COLO829 (cell line): Measurements from ENCODE around the gene FXYD6.

Source experiments
- DNase-seq: peaks from one replicate; pipeline ENCODE4 v3.0.0; 2012; ENCODE audit warnings: low spot score

The FXYD6 gene

DNA sequence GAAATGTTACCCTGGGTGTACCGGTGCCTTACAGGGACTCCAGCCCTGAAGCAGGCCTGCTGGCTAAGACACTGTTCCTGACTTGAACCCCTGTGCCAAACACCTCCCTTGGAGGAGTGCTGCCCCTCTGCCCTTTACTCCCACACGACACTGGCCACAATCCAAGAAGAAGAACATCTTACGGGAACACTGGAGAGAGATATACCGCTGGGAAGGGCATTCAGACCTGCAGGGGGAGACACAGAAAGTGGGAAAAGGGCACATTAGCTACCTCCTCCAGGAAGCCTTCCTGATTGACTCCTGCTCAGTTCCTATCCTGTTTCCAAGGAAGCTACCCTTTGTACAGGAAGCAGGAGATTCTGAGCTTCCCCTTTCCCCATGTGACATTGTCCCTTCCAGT is 34.1 kb upstream of the FXYD6 start:
- no peak for DNase-seq

DNA sequence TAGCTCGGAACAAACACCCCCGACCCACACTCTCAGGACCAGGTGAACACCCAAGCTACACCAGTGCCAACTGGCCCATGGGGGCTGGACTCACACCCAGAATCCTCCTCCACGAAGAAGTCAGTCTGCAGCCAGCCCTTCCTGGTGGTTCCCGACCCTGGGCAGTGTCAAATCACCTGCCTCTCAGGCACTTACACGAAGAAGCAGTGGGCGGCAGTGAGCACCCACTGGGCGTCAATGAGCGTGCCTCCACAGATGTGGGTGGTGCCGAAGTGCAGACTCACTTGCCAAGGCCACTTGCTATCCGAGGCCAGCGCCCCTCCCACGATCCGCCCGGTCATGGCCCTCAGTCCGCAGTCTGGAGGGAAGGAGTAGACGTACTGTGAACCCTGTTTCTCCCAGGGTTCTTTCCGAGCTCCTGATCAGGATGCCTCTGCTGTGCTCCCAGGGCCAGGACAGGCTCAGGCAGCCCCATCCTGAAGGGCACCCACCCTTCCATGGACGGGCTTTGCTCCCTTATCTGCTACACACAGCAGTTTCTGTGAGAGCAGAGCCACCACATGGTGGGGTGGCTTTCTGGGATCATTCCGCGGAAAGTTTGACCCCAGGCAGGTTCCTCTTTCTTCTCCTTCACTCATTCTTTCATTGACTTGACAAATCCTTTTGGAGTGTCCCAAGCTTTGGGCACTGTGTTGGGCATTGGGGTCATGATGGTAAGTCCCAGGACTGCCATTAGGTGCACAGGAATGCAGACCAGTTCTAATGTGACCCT is 33.3 kb upstream of the FXYD6 start:
- DNase-seq: no peak

DNA sequence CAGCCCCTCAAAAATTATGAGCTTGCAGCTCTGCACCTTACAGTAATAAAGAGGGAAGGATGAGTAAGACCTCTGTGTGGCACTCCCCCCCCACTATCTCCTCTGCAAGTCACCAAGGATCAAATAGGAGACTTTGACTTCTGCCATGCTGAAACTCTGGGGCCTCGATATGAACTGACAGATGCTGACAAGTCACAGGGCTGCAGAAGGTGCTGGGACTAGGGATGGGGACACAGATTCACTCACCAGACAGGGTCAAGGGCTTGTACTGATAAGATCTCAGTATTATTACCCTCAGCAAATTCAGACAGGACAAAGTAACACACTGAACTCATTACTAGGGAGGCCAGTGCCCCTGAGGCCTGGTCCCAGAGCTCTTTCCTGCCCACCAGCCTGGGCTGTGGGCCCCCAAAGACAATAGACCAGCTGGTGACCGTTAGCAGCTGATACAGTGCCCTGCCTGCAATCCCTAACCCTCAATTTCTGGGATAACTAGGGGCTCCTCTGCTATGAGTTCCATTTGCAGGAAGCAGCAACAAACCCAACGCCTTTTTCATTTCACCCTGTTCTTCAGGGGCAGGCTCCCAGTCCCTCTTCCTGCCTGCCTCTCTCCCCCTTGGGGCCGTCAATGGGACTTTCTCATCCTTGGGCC is 32.6 kb upstream of the FXYD6 start:
- no peak for DNase-seq

- no peak for DNase-seq
These were observed 31.8 kb upstream of the FXYD6 start for GRCh38 chr11:117908109-117908895.

DNA sequence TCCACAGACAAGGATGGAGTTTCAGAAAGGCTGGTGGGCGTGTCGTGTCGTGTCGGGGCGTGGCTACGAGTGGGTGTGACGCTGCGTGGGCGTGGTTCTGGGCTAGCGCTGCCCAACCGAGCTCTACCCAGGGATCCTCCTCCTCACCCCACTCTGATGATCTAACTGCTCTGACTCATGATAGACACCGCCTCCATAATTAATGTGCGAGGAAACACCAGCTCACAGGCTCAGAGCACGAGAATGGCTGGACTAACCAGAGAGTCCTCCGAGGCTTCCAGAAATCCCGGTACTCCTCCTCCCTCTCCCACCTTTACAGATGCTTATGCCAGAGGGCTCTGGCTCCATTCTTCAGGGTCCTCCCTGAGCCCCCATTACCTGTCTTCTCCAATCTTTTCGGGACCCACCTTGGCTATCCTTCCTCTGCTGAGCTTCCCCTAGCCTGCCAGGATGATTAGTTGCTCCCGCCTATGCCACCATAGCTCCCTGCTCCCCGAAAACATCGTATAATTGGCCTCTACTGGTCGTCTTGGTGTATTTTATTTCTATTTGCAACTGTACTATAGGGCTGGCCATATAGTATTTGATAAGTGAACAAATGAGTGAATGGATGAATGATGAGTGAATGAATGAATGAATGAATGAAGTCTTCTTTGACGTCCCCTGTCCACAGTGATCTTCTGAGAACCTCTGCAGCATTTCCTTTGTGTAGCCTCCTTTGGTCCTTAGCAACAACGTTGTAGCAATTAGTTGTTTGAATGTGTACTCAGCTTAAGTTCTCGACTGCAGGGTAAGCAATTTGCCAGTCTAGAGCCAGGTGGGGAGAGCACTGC is 31.0 kb upstream of the FXYD6 start:
- DNase-seq: peak; percentile 93

DNA sequence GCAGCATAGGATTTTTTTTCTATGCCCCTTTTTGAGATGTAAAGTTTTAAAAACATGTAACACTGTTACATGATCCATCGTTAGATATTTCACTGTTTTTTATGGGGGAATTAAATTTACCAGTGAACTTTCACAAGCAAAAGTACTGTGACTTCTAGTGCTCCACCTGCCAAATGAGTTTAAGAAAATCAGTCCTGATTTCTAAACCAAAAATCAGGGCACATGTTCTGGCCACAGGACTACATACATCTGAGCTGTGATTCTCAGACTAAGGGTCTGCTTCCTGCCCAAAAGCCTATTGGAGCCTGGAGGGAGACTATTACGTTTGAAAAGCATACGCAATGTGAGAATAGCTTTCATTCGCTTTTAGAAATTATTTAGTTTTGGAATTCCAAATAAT is 30.3 kb upstream of the FXYD6 start:
- no peak for DNase-seq

GRCh38 chr11:117906126-117906525 is 29.7 kb upstream of the FXYD6 start:
- no peak for DNase-seq

- DNase-seq: no peak
These were observed 29.1 kb upstream of the FXYD6 start for GRCh38 chr11:117905524-117905923.

DNA sequence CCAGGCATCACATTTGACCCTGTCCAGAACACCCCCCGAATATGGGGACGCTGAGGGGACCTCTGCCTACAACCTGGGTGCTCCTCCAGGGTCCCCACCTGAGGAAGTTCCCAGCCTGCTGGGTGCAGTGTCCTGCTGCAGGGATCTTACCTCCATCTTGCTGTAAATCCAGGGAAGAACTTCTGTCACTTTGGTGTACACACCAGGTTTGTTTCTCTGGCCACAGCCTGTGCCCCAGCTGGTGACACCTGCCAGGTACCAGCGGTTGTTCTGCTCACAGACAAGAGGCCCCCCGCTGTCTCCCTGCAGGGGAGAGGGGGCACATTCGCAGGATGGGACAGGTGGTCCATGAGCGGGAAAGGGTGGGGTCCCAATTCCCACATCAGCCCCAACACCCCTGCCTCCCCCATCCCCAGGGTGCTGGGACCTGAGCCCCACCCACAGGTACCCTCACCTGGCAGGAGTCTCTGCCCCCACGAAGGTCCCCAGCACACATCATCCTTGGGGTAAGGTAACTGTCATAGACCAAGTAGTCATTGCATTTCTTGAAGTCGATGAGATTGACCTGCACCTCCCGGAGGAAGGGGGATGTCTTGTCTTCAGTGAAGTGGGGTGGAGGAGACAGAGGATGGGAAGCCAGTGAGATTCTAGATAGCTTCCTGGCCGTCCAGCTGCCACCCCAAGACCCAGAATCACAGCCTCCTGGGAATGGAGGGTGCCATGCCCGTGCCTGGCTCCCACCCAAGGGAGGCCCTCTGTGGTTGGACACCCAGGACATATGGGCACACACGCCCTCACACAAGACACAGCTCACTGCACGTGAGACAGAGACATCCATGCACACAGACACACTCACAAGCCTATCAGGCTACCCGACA is 27.3 kb upstream of the FXYD6 start:
- no peak for DNase-seq

DNA sequence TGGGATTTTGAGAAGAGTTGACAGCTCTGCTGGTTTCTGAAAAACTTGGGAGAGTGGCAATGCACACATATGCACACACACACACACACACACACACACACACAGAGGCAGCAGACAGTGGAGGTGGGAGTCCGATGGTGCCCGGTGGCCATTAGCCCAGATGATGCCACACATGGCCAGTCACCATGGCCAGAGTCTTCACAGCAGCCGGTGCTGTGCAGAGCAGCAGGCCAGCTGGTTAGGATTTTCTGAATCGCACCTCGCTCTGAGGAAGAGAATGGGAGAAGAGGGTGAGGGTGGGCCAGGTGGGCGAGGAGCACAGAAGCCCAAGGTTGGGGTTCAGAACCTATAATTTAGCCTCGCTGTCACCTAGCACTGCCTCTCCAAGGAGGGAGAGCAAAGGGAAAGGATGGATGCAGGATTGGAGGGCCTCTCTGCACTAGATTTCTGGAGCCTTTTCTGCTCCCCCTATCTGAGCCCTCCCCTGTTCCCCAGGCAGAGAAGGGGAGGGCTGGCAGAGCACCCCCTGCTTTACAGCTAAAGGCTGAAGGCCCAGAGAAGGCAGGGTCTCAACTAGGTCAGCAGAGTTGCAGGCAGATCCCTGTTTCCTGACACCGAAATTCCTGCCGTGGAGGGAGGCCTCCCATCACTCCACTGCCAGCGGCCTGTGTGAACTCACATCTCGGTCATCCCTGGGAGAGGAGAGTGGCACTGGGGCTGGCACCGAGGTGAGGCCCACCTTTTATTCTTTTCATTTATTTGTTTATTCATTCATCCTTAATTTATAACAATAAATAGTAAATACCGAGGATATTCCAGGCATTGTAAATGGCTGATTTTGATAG is 25.8 kb upstream of the FXYD6 start:
- no peak for DNase-seq

GRCh38 chr11:117901601-117902000 is 25.1 kb upstream of the FXYD6 start:
- no peak for DNase-seq

GRCh38 chr11:117900720-117901440 is 24.4 kb upstream of the FXYD6 start:
- no peak for DNase-seq

GRCh38 chr11:117900121-117900648 is 23.7 kb upstream of the FXYD6 start:
- no peak for DNase-seq

DNA sequence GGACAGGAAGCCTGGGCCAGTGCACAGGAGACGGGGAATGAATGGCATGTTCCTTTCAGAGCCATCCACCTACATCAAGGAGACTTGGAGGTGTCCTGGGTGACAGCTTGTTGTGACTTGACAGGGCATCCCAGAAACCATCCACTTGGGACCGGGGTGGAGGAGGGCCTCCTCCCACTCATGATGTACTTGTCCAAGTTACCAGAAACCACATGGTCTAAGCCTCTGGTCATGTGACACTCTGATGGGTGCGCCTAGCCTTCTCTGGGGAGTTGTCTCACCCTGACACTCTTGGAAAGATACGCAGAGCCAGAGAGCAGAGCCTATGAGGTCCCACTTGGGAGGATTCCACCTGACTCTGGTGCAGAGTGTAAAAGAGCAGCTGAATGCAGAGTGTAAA is 21.6 kb upstream of the FXYD6 start:
- no peak for DNase-seq

GRCh38 chr11:117892651-117893050 is 16.2 kb upstream of the FXYD6 start:
- DNase-seq: no peak

DNA sequence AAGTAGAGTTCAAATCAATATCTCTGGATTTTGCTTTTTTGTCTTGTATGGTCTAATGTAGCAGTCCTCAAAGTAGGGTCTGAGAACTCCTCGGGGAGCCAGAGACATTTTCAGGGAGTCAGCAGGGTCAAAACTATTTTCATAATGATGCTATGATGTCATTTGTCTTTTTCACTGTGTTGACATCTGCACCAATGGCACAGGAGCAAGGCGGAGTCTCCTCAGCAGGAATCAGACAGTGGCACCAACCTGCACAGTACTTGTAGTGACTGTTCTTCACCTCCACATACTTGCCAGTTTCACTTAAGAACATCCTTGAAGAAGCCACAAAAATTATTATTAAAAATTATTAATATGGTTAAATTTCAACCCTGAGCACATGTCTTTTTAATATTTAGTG is 14.9 kb upstream of the FXYD6 start:
- DNase-seq: no peak

DNA sequence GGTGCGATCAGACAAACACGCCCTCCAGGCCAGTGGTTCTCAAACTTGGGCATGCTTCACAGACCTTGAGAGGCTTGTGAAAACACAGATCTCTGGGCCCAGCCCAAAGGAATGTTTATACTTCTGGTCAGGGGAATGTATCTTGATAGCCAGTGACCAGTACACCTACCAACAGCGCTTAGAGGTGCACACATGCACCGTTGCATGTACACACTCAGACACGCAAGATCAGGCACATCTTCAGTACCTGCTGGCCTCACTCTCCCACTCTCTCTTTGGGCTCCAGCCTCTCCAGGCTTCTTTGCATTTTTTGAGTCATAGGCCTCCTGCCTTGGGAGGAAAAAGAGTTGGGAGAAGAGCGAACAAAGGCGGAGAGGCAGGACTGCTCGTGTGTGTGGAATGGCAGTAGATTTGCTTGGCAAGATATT is 11.7 kb upstream of the FXYD6 start:
- DNase-seq: no peak

DNA sequence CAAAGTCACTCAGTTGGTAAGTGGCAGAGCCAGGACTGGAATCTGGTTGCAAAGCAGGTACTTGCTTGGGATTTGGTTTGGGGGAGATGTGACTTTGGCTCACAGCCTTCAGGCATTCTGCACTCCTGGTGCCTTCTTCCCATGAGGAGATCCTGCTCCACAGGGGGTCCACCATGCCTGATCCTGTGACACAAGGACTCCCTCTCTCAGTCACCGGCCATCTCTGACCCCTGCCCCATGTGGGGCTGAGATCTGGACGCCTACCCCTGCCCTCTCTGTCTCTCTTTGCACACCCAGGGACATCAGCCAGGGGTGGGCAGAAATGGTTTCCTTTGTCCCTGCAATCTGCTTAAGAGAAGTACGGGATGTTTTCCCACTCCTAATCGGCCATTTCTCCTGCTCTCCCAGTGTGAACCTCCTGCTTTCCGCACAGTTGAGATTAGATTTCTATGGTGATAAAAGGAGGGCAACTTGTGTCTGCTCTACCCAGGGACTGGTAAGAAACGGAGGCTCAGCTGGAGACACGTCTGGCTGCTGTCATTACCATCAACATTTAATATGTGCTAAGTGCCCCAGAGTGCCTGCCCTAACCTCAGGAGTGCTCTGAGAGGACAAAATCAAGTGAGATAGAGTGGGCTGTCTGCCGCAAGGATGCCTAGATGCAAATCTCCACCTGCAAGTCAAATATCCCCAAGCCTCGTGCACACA is 11.1 kb upstream of the FXYD6 start:
- DNase-seq: no peak

DNA sequence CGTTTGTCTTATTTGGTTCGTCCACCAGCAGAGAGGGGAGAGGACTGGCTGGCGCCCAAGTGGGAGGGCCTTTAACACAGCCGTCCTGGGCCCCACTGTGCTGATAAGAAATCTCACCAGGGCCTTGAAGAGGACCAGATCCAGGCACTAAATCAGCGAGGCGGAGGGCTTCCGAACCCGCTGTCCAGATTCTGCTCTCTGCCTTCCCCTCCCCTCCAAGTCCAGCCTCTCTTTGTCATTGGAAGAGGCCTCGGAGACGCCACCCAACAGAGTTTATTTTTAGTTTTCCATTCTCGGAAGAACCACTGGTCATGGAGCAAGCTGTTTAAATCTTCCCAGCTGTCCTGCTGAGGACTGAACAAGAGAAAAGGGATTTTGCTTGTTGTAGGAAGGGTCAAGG is 9.3 kb upstream of the FXYD6 start:
- no peak for DNase-seq
